GM15510 (cell line): Measurements from ENCODE around the gene ACACA.

Source experiments
- POLR2A ChIP-seq: IDR thresholded peaks from 3 replicates; pipeline ENCODE4 v1.6.1; 2011; ENCODE audit warnings: borderline replicate concordance; ENCODE audit not compliant: insufficient read length; ENCODE audit errors: extremely low read depth

Gene ACACA

DNA sequence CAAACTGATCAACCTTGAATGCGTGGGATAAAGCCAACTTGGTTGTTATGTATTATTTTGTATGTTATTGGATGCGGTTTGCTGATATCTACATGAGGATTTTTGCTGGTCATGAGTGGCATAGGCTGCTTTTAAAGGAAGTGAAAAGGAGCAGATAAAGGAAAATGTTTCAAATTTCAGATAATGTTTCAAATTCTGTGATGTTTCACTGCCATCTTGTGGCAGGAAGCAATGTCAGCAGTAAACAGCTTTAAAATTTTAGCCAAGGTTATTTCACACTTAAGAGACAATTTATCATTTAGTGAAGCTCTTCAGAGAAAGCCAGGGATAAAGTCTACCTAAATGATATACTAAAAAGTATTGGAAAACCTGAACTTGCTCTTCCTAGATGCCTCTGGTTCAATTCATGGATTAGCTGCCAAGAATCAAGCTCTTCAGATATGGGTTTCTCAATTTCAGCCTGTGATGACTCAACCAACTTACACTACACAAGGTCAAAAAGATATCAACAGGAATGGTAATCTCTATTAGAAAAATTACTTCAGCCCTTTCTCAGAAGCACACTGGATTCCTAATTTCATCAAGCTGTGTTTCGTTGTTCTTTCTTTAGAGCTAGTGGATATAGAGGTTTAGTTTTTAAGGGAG, 166.8 kb downstream of the ACACA start:
- TF ChIP-seq POLR2A, result no peak

DNA sequence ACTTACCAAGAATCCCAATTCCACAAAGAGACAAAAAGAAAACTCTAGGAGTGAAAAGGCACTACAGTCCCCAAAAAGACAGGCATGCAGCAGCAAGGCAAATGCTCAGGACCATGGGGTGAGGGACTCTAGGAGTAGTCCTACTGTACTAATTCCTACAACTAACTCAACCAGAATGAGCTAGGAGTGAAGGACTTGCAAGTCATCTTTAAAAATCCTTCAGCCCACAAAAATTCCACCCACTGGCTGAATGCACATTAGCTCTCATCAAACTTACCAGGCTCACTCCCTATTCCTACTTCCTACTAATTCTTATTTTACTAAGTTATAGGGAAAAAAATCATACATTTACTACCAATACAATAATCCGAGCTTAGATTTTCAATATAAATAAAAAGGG, 172.5 kb downstream of the ACACA start:
- TF ChIP-seq POLR2A, result no peak

DNA sequence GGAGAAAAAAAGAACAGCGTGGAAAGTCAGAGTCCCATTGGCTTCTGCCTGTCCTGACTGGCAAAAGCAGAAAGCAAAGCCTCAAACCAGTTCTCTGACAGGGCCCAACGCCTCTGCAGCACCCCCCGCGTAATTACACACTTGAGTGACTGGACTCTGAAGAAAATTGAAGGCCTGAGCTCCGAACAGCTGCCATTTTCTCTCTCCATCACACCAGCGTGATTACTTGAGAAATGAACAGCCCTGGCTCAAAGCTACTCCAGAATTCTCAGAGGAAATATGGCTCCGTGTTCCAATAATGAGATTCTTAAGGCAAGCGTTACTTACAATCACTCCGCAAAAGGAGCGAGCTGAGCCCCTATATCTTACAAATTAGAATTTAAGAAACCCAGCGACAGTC, 173.6 kb downstream of the ACACA start:
- no peak for TF ChIP-seq POLR2A

DNA sequence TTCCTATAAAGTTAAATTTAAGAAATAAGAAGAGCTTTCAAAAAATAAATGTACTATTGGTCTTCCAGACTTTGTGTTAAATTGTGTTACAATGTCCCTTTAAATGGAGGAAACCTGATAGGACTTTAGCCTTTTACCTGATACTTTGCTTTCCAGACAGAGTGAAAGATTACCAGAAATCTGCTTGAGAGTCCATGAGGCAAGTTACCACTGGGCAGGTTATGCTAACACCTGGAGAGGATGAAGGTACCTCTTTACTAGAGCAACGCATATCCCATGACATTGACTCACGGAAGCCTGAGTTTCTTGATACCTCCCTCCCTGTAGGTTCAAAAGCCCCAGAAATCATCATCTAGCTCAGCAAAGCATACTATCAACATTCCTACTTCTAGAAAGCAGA, 174.7 kb downstream of the ACACA start:
- no peak for TF ChIP-seq POLR2A

DNA sequence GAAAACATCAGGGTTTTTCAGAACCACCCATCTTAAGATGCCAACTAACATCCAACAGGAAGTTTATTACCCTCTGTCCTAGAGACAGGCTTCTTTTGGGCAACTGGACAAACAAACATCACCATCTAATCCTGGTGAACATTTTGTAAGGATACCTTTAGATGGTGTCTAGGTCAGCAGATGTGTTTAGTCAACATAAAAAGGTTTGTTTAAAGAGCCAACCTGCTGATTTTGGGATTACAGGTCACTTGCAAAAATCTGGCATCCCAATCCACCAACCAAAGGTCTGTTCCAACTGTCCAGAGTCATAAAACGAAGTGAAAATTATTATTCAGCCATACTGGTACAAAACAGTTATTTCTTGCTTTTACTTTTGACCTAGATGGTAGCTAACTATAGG, 176.0 kb downstream of the ACACA start:
- no peak for TF ChIP-seq POLR2A

DNA sequence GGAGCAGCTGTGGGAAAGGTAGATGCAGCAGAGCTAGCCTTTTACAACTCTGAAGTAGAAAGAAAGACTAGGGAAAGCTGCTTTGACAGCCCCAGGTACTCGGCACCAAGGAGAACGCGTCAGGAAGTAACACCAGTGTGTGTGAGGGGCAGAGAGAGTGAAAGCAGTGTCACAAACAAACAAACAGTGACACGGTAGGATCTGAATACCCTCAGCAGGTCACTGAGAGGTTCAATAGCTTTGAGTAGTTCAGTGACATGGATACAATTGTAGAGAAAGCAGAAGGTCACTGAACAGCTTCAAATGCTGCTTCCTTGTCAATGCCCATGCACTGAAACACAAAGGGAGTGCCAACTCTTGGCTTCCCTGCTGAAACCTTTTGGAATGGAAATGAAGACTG, 181.2 kb downstream of the ACACA start:
- no peak for TF ChIP-seq POLR2A

DNA sequence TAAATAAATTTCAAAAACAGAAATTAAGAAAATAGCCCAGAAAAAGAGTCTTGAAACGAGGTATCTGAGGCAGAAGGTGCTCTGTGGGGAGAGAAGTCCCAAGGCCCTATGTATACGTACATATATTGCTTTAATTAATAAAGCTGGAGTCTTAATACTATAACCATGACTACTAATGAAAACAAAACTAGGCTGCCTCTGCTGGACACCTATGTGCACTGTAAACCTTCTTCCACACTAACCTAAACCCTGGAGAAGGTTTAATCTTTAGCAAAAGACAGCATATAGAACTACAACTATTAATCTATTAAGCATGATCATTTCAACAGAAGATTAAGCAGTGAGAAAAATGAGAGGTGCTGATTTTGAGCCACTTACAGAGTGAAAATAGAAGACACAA, 184.8 kb downstream of the ACACA start:
- no peak for TF ChIP-seq POLR2A

DNA sequence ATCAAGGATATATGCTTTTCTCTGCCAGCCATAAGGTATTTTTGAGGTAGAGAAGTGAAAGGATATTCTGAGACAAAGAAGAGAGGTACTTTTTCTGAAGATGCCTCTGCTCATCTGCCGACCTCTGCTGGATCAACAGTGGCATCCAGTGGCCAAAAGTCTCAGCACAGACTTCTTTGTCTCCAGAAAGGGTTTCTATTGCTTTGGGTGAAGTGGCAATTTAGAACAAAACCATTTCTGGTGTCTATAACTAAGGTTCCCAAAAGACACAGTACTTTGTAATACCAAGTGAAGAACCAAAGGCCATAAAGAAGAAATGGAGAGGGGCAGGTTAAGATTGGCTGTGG, 186.1 kb downstream of the ACACA start:
- no peak for TF ChIP-seq POLR2A

DNA sequence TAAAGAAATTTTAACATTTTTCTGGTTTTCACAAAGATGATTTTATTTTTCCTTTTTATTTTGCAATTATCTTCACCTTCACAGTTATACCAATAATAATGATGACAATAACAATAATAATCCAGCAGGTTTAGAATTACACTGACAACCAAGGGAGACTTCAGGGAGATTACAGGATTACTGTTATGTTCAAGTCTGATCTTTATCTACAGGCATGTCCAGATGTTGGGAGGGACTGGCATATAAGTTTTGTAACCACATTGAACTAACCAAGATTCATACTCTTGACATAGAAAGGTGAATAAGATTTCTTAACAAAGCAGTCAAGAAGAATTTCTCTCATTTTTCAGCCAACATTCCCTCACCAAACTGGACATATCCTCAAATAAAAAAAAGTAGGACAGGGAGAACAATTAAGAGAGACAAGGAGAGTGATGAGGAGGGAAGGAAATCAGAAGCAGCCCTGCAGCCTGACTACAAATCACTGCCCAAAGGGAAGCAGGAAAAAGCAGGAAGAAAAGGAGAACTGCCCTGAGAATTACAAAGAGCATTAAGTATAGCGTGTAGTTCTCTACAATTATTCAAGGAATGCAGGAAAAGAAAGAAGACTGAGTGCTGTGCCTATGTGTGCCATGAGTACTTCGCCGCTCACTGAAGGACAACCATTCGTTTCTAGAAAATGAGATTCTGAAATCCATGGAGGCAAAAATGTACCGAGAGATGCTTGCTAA, 186.6 kb downstream of the ACACA start:
- no peak for TF ChIP-seq POLR2A

DNA sequence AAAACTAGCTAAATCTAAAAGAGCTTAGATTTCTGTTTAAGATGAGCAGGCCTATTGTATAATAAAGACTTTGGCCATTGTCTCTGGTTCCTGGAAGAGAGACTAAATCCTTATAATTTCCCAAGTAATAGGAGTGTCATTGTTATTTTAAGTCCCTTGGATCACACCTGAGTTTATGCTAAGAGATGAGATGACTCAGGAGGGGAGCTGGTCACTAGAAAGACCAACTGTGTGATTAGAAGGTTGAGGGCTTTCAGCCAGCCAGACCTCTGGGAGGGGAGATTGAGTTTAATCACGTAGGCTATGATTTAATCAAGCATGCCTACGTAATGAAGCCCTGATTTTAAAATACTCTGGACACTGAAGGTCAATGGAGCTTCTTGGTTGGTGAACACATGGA, 187.8 kb downstream of the ACACA start:
- TF ChIP-seq POLR2A, result no peak

DNA sequence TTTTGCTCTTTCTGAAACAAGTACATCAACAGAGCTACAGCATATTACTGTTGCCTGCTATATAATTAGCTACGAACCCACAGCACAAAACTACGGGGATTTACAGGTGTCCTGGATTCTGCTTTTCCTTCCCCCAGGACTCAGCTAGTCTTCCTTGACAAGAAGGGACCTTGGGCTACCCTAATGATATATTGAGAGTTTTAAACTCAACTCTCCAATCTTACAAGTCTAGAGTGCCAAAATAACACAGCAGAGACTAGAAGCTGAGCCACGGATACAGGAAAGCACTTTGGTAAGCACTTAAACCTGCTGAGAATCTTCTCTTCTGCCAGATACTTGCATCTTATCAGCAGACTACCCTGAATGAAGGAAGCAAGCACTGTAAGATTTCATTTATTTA, 192.2 kb downstream of the ACACA start:
- TF ChIP-seq POLR2A, result no peak

DNA sequence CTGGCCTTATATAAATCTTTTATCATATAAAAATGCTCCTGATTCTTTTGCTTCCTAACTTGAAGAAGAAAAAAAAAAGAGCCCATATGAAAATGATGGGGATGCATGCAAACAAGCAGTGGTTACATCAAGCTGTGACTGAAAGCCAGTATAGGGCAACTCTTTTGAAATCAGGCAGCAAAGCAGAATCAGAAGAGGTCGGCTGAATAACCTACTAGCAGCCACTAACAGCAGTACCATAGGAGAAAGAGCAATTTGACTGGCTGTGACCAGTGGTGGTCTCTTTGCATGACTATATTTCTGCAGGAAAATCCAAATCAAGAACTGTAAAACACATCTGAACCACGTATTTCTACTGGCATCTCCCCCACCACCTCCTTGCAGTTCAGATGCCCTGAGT, 192.7 kb downstream of the ACACA start:
- TF ChIP-seq POLR2A, result no peak

DNA sequence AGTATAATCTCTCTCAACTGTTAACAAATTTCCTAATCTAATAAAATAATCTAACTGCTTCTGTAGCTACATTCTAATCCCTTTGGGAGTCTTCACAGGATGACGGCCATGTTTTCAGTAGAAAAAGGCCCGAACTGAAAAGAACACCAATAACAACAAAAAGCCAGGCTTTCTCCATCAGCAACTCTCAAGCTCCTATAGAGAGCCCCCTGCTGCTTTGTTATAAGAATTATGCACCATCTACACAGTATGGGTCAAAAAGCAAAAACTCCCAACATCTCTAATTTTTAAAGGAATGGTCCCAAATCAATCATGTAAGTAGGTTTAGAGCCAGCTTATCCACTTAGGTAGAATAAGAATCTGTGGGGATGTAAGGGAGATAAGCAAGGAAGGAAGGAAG, 194.5 kb downstream of the ACACA start:
- TF ChIP-seq POLR2A, result no peak

DNA sequence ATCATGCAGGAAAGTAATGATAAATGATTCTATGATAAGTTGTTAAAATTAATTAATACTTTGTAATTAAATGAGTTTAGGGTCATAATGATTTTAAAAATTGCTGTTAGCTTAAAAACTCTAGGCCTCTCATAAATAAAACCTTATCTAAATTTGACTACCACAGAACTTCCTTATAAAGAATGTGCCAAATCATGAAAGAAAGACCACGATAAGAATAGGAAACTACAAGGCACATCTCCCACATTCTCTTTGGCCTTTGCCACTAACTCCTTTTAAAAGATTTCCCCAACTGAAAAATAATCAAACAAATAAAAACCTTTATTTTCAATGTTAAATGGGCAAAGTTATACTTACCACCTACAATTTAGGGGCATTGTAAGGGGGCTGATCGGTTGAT, 195.5 kb downstream of the ACACA start:
- TF ChIP-seq POLR2A, result no peak

DNA sequence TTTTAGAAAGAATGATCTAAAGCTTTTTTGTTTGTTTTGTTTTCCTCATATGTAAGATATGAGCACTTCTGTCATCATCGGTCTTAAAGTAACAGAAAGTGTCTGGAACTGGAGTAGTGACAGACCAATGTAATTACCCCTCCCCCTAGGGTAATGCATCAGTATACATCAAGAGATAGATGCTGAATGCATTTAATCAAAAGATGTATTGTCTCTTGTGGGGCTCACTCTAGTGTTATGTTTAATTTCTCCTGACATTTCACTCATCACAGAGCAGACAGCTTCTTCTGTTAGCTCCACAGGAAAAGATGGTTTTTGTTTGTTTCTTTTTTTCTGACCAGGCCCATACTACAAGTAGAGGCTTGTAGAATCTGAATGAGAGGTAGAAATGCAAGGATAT, 199.5 kb downstream of the ACACA start:
- no peak for TF ChIP-seq POLR2A

DNA sequence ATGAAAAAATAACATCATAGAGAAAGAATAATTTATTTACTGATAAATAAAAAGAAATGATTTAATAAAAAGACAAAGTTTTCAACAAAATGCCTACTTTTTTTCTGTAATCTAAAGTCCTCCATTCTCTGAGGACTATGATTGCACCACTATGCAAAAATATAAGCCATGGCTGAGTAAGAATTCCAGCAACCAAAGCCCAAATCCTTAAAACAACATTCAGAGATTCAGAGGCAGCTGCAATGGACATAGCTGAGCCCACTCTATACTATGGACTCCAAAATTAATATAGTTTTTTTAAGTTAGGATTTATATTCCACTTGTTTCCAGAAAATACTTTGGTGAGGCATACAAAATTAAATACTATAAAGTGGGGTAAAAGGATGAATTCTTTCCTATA, 200.3 kb downstream of the ACACA start:
- TF ChIP-seq POLR2A, result no peak

DNA sequence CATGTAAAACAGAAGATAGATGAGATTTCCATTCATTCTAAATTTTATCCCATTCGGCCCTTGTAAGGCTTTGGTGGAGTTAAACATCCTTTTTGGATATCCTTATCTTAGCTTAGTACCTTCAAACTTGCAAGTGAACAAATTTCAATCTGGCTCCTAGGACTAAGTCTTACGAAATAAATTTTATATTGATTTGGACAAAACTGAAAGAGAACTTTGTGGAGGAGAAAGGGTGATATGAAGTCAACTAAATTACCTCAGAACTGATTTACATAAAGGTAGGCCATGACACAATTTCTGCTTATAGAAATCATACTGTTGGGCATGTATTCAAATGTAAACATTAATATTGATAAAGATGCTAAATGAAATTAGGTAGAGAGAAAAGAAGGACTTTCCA, 206.1 kb downstream of the ACACA start:
- TF ChIP-seq POLR2A, result no peak

DNA sequence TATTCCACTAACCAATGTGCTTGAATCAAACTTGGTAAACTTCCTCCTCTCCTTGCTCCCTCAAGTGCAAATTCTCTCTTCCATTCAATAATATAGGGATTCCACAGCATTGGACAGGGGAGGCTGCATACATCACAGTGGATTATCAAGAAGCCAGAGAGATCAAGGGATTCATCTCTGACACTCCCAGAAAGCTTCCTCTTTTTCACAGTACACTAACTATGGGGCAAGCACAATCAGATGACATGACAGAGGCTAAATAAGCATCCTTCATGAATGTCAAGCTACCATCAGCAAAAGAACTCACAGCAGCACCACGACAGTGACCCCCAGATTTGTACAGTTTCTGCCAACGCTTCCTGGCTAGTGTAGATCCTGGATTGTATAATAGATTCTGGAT, 209.3 kb downstream of the ACACA start:
- TF ChIP-seq POLR2A, result no peak

DNA sequence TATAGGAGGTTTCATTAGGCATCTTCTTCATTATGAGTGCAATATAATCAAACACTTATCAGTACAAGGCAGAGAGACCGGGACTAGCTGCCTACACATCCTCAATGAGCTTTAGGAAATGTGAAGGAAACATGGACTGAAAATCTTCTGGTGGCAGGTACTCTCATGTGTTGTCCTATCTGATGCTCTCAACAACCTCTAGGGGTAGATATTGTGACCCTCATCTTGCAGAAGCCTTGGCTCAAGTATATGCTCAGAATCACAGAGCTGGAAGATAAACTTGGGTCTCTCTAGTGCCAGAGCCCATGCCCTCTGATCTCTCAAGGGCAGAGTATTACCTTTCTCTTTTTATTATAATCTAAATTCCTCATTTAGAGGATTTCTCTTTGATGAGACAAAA, 212.4 kb downstream of the ACACA start:
- TF ChIP-seq POLR2A, result no peak
